GM18519 (cell line): ENCODE data around the gene CREB3L2.
A peak's percentile ranks its signal among the peaks of the same experiment; 100 is the strongest.
"Not testable (repeated sequence)": the region's sequence is repeated elsewhere in the genome, so short reads cannot be mapped to it uniquely, and the experiment has no call there.

Experiments used
- ATAC-seq: cut with Tn5 transposase; IDR thresholded peaks from one replicate; pipeline ENCODE4 v1.9.1; 2021; ENCODE audit warnings: mild to moderate bottlenecking, moderate library complexity; ENCODE audit not compliant: unreplicated experiment, low FRiP score

CREB3L2 gene

GRCh38 chr7:137990251-137990941, 11.5 kb downstream of the CREB3L2 start:
- ATAC-seq: no peak

- ATAC-seq: no peak
Observed at GRCh38 chr7:137989590-137989989, 12.3 kb downstream of the CREB3L2 start.

DNA sequence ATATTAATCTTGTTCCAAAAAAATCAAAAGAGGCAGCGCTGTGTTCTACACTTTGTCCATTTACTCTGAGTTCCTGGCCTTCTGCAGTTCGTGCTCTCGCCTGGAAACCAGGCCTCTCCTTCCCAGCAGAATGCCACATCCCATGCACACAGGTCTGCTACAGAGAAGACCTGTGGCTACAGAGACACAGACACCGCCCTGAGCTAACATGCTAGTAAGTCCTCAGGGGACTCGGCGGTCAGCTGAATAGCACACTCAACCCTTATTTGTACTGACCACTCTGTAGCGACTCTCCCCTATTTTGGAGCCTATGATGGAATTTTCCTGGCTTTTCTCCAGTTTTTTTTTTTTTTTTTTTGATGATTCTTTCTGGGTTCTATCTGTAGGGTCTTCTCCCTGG, 12.8 kb downstream of the CREB3L2 start:
- no peak for ATAC-seq

GRCh38 chr7:137987968-137988367, 13.9 kb downstream of the CREB3L2 start:
- ATAC-seq: peak; percentile 50

GRCh38 chr7:137987563-137987962, 14.3 kb downstream of the CREB3L2 start:
- no peak for ATAC-seq

- ATAC-seq: no peak
Observed at GRCh38 chr7:137987018-137987349, 14.9 kb downstream of the CREB3L2 start.

GRCh38 chr7:137986252-137987017, 15.5 kb downstream of the CREB3L2 start:
- no peak for ATAC-seq

DNA sequence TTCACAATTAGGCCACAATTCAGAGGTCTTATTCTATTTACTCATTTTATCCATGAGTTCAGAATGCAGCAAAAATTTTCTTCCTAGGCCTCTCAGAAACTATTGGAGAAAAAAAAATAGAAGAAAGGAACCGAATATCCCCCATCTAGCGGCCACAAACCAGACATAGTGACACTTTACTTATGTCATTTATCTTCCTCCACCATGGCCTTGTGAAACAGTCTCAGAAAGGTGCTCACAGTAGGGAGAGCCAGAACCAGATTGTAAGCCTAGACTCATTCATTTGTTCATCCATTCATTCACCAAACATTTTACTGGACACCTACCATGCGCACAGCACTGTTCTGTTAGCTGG, 16.0 kb downstream of the CREB3L2 start:
- peak; percentile 38 for ATAC-seq

DNA sequence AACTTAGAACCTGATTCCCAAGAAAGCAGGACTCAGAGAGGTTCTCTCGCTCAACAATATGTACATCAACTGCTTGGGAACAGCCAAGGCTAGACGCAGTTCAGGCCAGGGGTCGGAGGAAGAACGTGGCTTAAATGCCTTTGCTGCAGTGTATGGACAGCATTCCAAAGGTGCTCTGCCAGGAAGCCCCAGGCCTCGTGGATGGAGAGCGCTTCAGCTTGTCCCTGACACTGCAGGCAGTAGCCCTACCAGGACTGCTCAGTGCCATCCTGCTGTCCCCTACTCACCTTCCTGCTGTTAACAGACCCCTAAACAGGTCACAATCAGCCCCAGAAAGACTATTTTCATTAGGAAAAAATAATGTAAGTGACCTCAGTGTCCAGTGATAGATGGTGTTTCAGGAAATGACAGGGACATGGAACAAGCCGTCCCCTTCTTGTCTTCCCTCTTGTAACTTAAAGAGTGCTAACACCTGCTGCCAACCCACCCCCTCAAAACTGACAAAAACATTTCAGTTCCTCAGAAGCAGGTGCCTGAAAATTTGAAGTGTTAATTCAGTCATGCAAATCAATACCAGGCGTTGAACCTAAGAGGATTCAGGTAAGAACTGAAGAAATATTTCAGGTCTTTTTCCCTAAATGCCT, 16.5 kb downstream of the CREB3L2 start:
- peak; percentile 27 for ATAC-seq

DNA sequence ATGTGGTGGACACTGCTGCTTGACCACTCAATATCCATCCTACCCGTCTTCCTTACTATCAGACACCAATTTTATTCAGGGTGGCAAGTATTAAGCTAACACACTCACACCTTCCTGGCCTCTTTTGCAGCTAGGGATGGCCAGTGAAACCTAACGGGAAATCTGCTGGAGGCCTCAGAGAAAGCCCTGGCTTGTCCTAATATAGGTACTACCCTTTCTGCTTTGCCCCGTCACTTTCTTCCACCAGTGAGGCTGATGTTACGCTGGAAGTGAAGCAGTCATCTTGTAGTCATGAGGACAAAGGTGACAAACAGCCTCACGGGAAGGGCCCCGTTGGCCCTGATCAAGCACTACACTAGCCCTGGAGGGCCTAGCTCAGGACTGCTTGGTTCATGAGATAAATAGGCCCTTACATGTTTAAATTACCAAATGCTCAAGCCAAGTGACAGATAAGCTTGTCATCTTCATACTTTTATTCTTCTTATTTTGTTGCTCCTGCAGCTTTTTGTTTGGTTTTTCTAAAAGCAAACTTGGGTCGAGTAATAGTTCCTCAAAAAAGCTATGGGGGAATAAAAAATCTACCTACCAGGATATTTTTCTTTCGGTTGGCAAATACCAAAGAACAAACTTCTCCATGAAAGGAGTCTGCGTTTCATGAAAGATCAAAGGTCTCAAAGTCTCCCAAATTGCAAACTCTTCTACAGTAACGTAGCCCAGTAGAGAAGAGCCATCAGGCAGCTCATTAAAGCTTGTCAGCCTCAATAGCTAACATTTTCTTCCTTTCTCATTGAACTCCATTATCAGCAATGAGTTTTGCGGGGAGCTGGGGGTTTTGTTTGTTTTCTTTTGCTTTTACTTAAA, 17.5 kb downstream of the CREB3L2 start:
- no peak for ATAC-seq

DNA sequence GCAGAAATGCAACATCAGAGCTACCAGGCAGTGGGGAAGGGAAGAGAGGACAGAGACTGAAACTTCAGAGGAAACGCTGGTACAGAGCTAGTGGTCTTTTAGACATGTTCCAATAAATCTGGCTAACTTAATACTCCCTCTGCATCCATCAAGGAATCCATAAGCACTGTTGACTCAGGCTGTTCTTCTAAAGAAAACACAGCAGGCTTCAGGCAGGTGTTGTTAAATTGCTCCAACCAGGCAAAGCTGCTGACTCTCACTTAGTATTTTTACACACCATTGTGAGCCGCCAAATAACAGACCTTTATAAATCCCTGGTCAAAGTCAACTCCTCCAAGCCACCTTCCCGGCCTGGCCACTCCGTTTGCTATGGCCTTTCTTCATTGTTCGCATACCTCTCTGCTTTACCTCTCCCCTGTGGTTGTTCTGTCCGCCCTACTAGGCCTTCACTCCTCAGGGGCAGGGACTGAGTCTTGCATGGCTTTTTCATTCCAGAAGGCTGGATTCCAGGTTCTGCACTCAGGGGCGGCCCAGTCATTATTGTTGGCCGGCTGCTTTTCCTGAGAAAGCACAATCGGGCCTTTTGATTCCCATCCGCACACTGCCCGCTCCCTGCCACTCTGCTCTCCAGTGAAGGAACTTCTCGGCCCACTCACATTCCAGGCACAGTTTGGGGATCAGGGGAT, 18.4 kb downstream of the CREB3L2 start:
- ATAC-seq: no peak

GRCh38 chr7:137982394-137982793, 19.5 kb downstream of the CREB3L2 start:
- ATAC-seq: not testable (repeated sequence)

- ATAC-seq: peak; percentile 60
Observed at GRCh38 chr7:137981668-137982067, 20.2 kb downstream of the CREB3L2 start.

- peak; percentile 0 for ATAC-seq
Observed at GRCh38 chr7:137981175-137981574, 20.7 kb downstream of the CREB3L2 start.

DNA sequence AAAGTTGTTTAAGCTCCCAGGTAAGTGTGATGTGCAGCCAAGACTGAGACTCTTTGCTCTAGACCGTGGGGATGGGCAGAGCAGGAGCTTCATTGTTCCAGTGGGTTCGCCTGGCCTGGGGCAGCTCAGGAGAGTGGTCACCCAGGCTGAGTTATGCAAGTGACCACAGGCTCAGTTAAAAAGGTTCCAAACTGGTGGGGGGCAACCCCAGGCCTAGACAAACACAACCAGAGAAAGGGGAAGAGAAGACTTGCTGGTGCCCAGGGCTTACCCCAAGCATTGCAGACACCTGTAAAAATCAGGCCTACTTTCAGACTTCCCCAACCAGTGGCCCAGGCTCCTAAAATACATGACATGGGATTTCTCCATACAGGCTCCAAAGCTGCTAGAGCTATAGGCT, 21.6 kb downstream of the CREB3L2 start:
- ATAC-seq: no peak

- no peak for ATAC-seq
Observed at GRCh38 chr7:137978464-137979237, 23.2 kb downstream of the CREB3L2 start.

DNA sequence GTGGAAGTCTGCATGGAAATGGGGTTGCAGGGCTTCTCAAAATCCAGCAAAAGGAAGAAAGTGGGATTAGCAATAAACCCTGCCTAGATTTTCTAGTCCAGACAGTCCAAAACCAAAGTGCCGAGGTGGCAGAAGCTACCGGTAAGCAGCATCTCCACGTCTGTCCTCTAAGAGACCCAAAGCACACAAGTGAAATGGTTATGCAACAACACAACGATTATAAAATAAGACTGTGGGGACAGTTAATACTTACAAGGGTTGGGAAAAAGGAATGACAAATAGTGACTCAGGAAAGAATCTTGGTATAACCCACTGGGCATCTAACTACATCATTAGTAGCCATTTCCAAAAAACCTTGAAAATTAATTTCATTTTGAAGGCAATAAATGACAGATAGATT, 24.7 kb downstream of the CREB3L2 start:
- no peak for ATAC-seq

- ATAC-seq: no peak
Observed at GRCh38 chr7:137976696-137977095, 25.2 kb downstream of the CREB3L2 start.

DNA sequence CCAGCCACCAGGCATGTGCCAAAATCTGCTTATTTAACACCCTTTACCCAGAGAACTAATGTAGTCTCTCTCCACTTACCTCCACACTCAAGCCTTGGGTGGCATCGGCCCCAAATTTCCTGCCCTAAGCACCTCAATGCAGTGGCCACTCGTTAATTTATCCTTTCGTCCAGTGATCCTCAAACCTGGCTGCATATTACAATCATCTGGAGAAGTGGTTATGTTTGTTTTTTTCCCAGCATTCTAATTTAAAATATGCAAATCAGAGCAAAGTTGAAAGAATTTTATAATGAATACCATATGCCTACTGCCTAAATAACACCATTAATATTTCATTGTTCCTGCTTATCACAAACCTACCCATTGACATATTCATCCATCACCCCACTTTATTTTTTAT, 25.7 kb downstream of the CREB3L2 start:
- no peak for ATAC-seq

GRCh38 chr7:137975768-137976167, 26.1 kb downstream of the CREB3L2 start:
- ATAC-seq: no peak
